ENCODE results near the gene E2F1. TPM values are rescaled to one million over a fixed set of nuclear protein-coding genes. Genes with fewer than 3 reads are reported as not detected.

E2F1 gene
- total and polyA plus RNA-seq, 2 experiments from 2014 or later: 12.1 to 42.6 TPM

GRCh38 chr20:33650753-33651561, 35.2 kb downstream of the E2F1 start (continued):
- TF ChIP-seq ZNF114 (CRISPR knock-in tag; IDR thresholded peaks at IDR 0.05) (no peak), EZH2 (IDR thresholded peaks at IDR 0.05; ENCODE audit: low read depth, unreplicated experiment) (no peak), CREB1 (CRISPR knock-in tag; IDR thresholded peaks at IDR 0.05; ENCODE audit: low read depth) (no peak), ETS1 (IDR thresholded peaks at IDR 0.05) (no peak), REST (IDR thresholded peaks at IDR 0.05; ENCODE audit: unreplicated experiment) (no peak)

GRCh38 chr20:33650111-33650752, 36.0 kb downstream of the E2F1 start:
- Histone ChIP-seq H3K4me1 (ENCODE audit: insufficient read depth) (no peaks in the 10 kb centered on the region; the same call in 1 of the 2 replicates), H2AFZ (no peak overlapping the region), H4K20me1 (replicated peaks; ENCODE audit: insufficient read depth) (no peaks in the 10 kb centered on the region), H3K4me2 (no peak overlapping the region), H3K27me3 (ENCODE audit: insufficient read depth) (no peaks in the 10 kb centered on the region), H3K36me3 (ENCODE audit: insufficient read depth) (no peaks in the 10 kb centered on the region), H3K4me3 (no peak overlapping the region), H3K79me2 (replicated peaks; ENCODE audit: insufficient read depth) (no peaks in the 10 kb centered on the region), H3F3A (replicated peaks; ENCODE audit: low read depth) (no peaks in the 10 kb centered on the region), H3K9me2 (ENCODE audit: insufficient read depth) (no peaks in the 10 kb centered on the region), H3K27ac (ENCODE audit: low read depth) (no peak overlapping the region)
- no peak for ATAC-seq
- Mint-ChIP-seq H3K4me3 (no peak overlapping the region), H3K9me3 (no peaks in the 10 kb centered on the region; the same call in 2 of the 3 replicates), H3K27ac (no peak overlapping the region), H3K36me3 (ENCODE audit: low read depth) (peaks cover 8% of the 10 kb centered on the region; the same call in 2 of the 3 replicates), H3K27me3 (ENCODE audit: insufficient read depth, low read depth, poor library complexity) (peaks cover 4% of the 10 kb centered on the region), H3K4me1 (peaks cover 21% of the 10 kb centered on the region; the same call in 2 of the 3 replicates)
- DNase-seq (ENCODE audit: low spot score): no peak
- TF ChIP-seq REST (IDR thresholded peaks at IDR 0.05; ENCODE audit: unreplicated experiment) (no peak), EZH2 (IDR thresholded peaks at IDR 0.05; ENCODE audit: low read depth, unreplicated experiment) (no peak), NANOG (IDR thresholded peaks at IDR 0.05; ENCODE audit: borderline replicate concordance) (no peak), ZNF462 (CRISPR knock-in tag; IDR thresholded peaks at IDR 0.05) (no peak)
